Measurements from ENCODE around the gene MUC16.
"Not testable (repeated sequence)": the region's sequence is repeated elsewhere in the genome, so short reads cannot be mapped to it uniquely, and the experiment has no call there.

Gene MUC16

DNA sequence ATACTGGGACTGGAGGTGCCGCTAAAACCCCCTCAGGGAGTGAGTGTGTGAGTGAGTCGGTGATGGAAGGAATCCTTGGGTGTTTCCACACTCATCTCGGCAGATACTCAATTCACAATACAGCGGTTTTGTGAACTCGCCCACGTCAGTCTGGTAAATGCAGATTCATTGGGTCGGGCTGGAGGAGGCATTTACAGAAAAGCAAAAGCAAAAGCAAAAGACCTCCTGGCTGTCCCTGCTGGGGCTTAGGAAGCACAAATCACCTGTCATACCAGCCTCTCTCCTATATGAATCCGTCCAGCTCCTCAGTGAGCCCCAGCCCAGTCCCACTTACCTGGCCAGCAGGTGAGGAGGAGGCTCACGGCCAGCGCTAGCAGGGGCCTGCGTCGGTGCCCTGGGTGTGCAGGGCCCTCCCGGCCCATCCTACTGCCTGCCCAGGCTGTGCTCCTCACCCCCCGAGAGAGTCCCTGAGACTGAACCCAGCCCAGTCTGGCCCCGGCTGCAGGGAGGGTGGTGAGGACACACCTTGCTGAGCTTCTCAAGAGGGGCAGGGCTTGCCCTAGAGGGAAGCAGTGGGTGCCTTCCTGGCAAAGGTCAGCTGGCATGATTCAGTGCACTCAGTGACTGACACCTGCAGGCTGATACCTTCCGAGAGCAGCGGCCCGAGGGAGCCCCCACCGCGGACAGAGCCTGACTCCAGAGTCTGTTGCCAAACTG lies at the start of gene MUC16:
MUC16 (minus strand) TSS at position 475 of the 717 bp plus-strand sequence.
- no peak for DNase-seq (ENCODE audit: low read depth in 2 of 2)

GRCh38 chr19:9058905-9059667 lies 48.9 kb upstream of the MUC16 start:
- DNase-seq (ENCODE audit: low read depth in 2 of 2): no peak

DNA sequence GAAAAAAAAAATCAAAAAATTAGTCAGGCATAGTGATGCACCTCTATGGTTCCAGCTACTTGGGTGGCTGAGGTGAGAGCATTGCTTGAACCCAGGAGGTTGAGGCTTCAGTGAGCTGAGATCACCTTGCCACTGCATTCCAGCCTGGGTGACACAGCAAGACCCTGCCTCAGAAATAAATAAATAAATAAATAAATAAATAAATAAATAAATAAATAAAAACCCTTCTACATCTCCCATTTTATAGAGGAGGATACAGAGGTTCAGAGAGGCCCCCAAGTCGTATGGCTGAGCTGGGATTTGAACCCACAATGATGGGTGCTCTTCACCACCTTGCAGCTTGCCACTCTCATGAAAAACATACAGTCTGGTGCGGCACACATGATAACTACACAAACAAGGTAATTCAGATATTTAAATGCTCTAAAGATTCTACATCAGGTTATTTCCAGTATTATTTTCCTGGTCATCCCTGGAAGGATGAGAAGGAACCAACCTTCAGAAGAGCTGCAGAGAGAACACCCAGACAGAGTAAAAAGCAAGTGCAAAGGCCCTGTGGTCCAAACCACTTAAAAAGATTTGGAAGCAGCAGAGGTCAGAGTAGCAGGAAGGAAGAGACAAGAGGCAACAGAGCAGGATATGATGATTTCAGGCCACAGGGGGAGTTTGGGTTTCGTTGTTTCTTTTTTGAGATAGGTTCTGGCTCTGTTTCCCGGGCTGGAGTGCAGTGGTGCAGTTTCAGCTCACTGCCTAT lies 47.5 kb upstream of the MUC16 start:
- no peak for DNase-seq (ENCODE audit: low read depth in 2 of 2)

DNA sequence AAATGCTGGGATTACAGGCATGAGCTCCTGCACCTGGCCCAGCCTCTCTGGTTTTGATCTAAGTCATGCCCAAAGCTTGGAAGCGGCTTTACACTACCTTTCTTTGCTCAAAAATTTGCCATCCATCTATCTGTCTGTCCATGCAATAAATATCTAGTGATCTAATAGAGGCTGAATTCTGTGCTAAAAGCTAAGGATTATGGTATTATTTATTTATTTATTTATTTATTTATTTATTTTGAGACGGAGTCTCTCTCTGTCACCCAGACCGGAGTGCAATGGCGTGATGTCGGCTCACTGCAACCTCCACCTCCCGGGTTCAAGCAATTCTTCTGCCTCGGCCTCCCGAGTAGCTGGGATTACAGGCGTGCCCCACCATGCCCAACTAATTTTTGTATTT lies 45.9 kb upstream of the MUC16 start:
- DNase-seq (ENCODE audit: low read depth in 2 of 2): not testable (repeated sequence)

DNA sequence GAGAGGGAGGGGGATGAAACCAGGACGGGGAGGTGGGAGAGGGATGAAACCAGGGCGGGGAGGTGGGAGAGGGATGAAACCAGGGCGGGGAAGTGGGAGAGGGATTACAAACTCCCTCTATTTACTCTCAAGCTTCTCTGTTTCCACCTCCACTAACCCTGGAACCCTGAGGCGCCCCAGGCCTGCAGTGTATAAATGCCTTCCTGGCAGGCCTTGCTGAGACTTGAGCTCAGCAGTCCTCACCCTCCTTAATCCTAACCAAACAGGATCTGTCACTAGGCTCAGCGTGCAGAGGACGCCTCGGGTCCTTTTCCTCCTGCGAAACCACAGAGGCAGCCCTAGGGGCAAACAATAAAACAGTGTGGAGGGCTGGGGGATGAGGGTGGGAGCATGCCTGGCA lies 44.6 kb upstream of the MUC16 start:
- no peak for DNase-seq (ENCODE audit: low read depth in 2 of 2)

GRCh38 chr19:9054207-9054606 lies 44.0 kb upstream of the MUC16 start:
- no peak for DNase-seq (ENCODE audit: low read depth in 2 of 2)

DNA sequence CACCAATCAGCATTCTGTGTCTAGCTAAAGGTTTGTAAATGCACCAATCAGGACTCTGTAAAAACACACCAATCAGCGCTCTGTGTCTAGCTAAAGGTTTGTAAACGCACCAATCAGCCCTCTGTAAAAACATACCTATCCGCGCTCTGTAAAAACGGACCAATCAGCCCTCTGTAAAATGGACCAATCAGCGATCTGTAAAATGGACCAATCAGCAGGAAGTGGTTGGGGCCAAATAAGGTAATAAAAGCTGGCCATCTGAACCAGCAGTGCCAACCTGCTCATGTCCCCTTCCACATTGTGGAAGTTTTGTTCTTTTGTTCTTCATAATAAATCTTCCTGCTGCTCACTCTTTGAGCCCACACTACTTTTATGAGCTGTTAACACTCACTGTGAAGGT lies 43.5 kb upstream of the MUC16 start:
- not testable (repeated sequence) for DNase-seq (ENCODE audit: low read depth in 2 of 2)

DNA sequence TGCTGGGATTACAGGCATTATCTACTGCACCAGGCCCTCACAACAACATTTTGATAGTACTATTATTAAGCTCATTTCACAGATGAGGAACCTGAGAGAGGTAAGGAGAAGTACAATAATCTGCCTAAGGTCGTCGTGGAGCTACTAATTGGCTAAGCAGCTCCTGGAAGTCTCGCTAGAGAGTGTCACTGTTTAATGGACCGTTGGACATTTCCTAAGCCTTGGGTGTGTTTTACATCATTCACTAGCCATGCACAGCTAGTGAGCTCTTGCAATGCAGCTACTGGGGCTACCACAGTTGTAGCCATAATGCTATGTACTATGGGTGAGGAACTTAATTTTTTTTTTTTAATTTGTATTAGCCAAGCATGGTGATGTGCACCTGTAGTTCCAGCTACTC lies 42.7 kb upstream of the MUC16 start:
- no peak for DNase-seq (ENCODE audit: low read depth in 2 of 2)

DNA sequence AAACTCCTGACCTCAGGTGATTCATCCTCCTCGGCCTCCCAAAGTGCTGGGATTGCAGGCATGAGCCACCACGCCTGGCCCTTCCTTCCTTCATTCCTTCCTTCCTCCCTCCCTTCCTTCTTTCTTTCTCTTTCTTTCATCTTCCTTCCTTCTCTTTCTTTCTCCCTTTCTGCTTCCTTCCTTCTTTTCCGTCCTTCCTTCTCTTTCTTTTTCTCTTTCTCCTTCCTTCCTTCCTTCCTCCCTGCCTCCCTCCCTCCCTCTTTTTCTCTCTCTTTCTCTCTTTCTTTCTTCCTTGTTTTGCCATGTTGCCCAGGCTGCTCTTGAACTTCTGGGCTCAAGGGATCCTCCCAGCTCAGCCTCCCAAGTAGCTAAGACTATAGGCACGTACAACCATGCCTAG lies 36.5 kb upstream of the MUC16 start:
- DNase-seq (ENCODE audit: low read depth in 2 of 2): no peak

DNA sequence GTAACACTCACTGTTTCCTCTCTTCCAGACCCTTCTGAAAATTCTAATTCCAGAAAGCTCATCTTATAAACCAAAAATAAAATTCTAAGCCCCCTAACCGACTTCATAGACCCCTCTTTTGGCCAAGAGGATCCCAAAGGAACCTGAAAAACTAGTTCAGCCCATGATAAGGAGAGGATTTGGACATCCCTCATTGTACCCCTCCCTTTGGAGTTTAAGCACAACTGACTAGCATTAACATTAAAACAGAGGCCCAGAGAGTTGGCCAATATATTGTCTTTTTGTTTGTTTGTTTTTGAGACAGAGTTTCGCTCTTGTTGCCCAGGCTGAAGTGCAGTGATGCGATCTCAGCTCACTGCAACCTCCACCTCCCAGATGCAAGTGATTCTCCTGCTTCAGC lies 34.2 kb upstream of the MUC16 start:
- no peak for DNase-seq (ENCODE audit: low read depth in 2 of 2)

- DNase-seq (ENCODE audit: low read depth in 2 of 2): no peak
These were observed 33.3 kb upstream of the MUC16 start for GRCh38 chr19:9043524-9043923.

- no peak for DNase-seq (ENCODE audit: low read depth in 2 of 2)
These were observed 30.8 kb upstream of the MUC16 start for GRCh38 chr19:9041023-9041422.

DNA sequence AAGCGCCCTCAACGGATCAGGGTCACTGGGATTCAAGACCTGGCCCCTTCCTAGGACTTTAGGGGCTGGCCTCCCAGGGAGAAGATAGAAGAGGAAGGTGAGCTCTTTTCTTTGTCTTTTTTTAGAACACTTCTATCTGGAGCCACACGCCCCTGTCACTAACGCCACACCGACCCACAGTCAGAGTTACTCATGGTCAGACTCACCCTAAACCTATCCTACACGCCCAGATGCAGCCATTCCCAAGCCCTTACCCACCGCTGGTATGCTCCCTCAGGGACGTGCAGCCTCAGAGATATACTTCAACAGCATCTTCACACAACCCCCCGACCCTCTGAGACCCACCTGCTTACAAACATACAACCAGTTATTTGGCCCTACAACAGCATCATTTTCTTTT lies 29.9 kb upstream of the MUC16 start:
- DNase-seq (ENCODE audit: low read depth in 2 of 2): no peak

DNA sequence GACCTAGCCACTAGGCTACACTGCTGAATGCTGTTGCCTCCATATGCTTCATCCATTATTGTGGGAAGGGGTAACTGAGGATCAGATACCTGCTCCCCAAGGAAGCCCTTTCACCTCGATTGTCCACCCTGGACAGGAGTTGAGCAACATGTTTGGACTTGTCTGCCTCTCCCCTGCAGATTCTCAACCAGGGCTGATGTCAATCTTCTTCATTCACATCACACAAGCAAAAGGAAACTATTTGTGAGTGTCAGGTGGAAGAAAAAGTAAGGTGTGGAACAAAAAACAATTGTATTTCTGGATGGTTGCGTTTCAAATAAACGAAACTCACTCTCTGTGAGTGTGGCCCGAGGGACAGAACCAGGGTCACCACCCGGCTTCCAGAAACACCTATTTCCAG lies 29.5 kb upstream of the MUC16 start:
- no peak for DNase-seq (ENCODE audit: low read depth in 2 of 2)

DNA sequence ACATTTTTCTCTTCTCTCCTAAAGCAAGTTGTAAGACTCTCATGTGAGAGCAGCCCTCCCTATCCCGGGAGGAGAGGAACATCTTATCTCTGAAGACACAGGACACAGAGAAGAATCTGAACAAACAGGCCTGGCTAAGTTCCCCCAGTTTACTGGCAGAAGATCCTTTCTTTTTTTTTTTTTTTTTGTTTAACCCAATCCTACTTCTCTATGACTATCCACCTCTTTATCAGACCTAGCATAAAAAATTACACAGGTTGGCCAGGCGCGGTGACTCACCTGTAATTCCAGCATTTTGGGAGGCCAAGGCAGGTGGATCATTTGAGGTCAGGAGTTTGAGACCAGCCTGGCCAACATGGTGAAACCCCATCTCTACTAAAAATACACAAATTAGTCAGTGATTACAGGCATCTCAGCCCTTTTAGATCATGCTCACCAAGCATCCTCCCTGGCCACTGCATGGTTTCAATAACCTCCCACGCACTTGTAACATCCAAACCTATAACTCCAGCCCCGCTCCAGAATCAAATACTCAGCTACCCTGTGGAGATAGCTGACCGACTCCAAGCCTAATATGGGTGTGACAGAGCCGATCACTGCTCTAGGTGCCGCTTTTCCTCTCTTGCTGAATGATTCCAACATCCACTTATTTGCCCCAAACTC lies 27.3 kb upstream of the MUC16 start:
- DNase-seq (ENCODE audit: low read depth in 2 of 2): no peak

DNA sequence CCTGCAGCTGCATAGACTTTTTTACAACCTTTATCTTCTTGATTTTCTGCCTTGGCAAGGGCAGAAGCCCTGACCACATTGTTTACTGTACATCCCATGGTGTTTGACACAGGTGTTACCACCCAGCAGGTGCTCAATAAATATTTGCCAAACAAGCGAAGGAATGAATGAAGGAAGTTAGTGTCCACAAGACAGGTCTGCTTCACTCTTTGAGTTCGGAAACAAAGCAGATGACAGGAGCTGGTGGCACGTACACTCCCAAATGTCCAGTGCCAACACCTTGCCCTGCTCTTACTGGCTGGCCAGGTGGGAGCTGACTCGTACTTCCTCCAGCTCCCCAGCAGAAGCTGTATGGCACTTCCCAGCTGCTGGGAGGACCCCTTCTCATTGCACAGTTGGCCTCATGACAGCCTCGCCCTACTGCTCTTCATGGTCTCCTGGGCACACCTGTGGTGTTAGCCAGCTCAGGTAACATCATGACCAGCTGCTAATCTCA lies 22.0 kb upstream of the MUC16 start:
- DNase-seq (ENCODE audit: low read depth in 2 of 2): no peak

GRCh38 chr19:9018163-9018875 lies 8.1 kb upstream of the MUC16 start:
- DNase-seq (ENCODE audit: low read depth in 2 of 2): no peak

GRCh38 chr19:9014803-9015202 lies 4.6 kb upstream of the MUC16 start:
- DNase-seq (ENCODE audit: low read depth in 2 of 2): no peak

DNA sequence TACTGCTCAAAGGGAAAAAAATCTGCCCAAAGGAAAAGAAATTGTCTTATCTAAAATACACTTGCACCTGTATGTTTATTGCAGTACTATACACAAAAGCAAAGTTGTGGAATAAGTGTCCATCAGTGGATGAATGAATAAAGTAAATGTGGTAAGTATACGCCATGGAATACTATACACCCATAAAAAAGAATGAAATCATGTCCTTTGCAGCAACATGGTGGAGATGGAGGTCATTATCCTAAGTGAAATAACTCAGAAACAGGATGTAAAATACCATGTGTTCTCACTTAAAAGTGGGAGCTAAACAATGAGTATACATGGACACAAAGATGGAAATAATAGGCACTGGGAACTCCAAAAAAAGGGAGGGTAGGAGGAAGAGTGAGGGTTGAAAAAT lies 3.8 kb upstream of the MUC16 start:
- DNase-seq (ENCODE audit: low read depth in 2 of 2): no peak

DNA sequence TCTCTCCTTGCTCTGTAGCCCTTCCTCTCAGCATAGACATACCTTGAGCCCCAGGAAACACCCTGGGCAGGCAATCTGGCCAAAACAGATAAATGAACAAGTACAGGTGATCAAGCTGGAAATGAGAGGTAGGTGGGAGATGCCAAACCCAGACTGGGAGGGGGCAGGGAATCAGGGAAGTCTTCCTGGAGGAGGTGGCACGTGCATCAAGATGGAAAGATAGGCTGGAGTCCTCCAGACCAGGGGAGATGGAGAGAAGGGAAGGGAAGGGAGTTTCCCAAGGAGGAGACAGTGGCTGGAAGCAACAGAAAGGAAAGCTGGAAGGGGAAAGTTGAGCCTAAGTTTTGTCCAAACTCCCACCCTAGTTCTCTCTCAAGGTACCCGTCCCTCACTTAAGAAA lies 1.7 kb upstream of the MUC16 start:
- no peak for DNase-seq (ENCODE audit: low read depth in 2 of 2)

- DNase-seq (ENCODE audit: low read depth in 2 of 2): no peak
These were observed 484 bp upstream of the MUC16 start for GRCh38 chr19:9010693-9011092.

All from stimulated activated CD4-positive, alpha-beta T cell treated with anti-CD3 and anti-CD28 coated beads, Interleukin-12 subunit alpha, Interleukin-12 subunit beta, amount 100 ng/mL, for 24 hours (primary cell).